HEK293 (cell line): ENCODE results near the gene ATXN10.

ENCODE experiments used
- CTCF ChIA-PET: fragments of 350-600 bp; formaldehyde crosslinking; extraction: SDS; loops from one replicate; lab custom pipeline; 2021; ENCODE audit warnings: antibody characterized with exemption; lab: Yijun Ruan, JAX
- POLR2A ChIA-PET: fragments of 300-600 bp; formaldehyde crosslinking; extraction: SDS; loops from one replicate; lab custom pipeline; 2020; ENCODE audit warnings: antibody characterized with exemption, inconsistent platforms; lab: Yijun Ruan, JAX
- H3K27ac ChIP-seq: fragments of 200-500 bp; sonication (Bioruptor generic); 2 replicates; pipeline ENCODE4 v1.5.1; 2014; ENCODE audit warnings: low read depth, low read length, control low read depth, inconsistent platforms; ENCODE audit errors: extremely low read depth
- H3K36me3 ChIP-seq, 2 experiments: fragments of 200-500 bp in 1 of 2; sonication (Bioruptor generic) in 1 of 2; 1 replicate in 1 of 2; 2 replicates in 1 of 2; pipeline ENCODE4 v1.5.1; 2014 to 2017; ENCODE audit warnings: inconsistent platforms in 2 of 2, low read length in 2 of 2; ENCODE audit not compliant: control insufficient read depth in 2 of 2, insufficient read depth in 1 of 2
- H3K4me1 ChIP-seq: fragments of 200-500 bp; sonication (Bioruptor generic); 2 replicates; pipeline ENCODE4 v1.5.1; 2014; ENCODE audit warnings: mild to moderate bottlenecking, low read length, inconsistent platforms; ENCODE audit not compliant: control insufficient read depth, insufficient read depth
- H3K4me3 ChIP-seq: 2 replicates; pipeline ENCODE4 v1.5.1; 2011; ENCODE audit warnings: low read depth, mild to moderate bottlenecking, control low read depth, low read length, moderate library complexity
- H3K9me3 ChIP-seq: fragments of 200-500 bp; sonication (Bioruptor generic); 2 replicates; pipeline ENCODE4 v1.5.1; 2014; ENCODE audit warnings: low read depth, low read length, inconsistent platforms; ENCODE audit not compliant: control insufficient read depth, insufficient read depth
- FEZF1 ChIP-seq: fragments of 450-650 bp; formaldehyde crosslinking; IDR thresholded peaks from 2 replicates; pipeline ENCODE4 v1.5.1; 2016; ENCODE audit warnings: missing biosample characterization, missing genetic modification characterization
- HOXC10 ChIP-seq: sonication (generic); formaldehyde crosslinking; IDR thresholded peaks from 2 replicates; pipeline ENCODE4 v1.8.1; 2023; ENCODE audit warnings: mild to moderate bottlenecking, missing genetic modification reagents
- HOXD13 ChIP-seq: sonication (generic); formaldehyde crosslinking; IDR thresholded peaks from 2 replicates; pipeline ENCODE4 v1.8.0; 2022; ENCODE audit warnings: missing genetic modification reagents, borderline replicate concordance
- KLF8 ChIP-seq: fragments of 450-650 bp; formaldehyde crosslinking; IDR thresholded peaks from 2 replicates; pipeline ENCODE4 v1.5.1; 2016; ENCODE audit warnings: missing biosample characterization, missing genetic modification characterization
- OSR2 ChIP-seq: fragments of 450-650 bp; formaldehyde crosslinking; IDR thresholded peaks from 2 replicates; pipeline ENCODE4 v1.5.1; 2016; ENCODE audit warnings: missing biosample characterization, missing genetic modification characterization
- REPIN1 ChIP-seq: fragments of 450-650 bp; formaldehyde crosslinking; IDR thresholded peaks from 2 replicates; pipeline ENCODE4 v1.5.1; 2017; ENCODE audit warnings: missing biosample characterization, missing genetic modification characterization, low read depth
- ZBTB7A ChIP-seq: fragments of 450-650 bp; formaldehyde crosslinking; IDR thresholded peaks from 2 replicates; pipeline ENCODE4 v1.5.1; 2016; ENCODE audit warnings: low read depth, missing biosample characterization, missing genetic modification characterization
- ZFP3 ChIP-seq: fragments of 450-650 bp; formaldehyde crosslinking; IDR thresholded peaks from 2 replicates; pipeline ENCODE4 v1.5.1; 2016; ENCODE audit warnings: low read depth, missing biosample characterization, missing genetic modification characterization
- ZNF138 ChIP-seq: fragments of 450-650 bp; formaldehyde crosslinking; IDR thresholded peaks from 2 replicates; pipeline ENCODE4 v1.5.1; 2016; ENCODE audit warnings: missing biosample characterization, missing genetic modification characterization, borderline replicate concordance
- ZNF146 ChIP-seq: fragments of 450-650 bp; formaldehyde crosslinking; IDR thresholded peaks from 2 replicates; pipeline ENCODE4 v1.5.1; 2016; ENCODE audit warnings: missing biosample characterization, missing genetic modification characterization
- ZNF514 ChIP-seq: fragments of 450-650 bp; formaldehyde crosslinking; IDR thresholded peaks from 2 replicates; pipeline ENCODE4 v1.5.1; 2016; ENCODE audit warnings: missing biosample characterization, missing genetic modification characterization
- ZNF530 ChIP-seq: fragments of 450-650 bp; formaldehyde crosslinking; IDR thresholded peaks from 2 replicates; pipeline ENCODE4 v1.5.1; 2016; ENCODE audit warnings: low read depth, missing biosample characterization, missing genetic modification characterization
- ZNF558 ChIP-seq: fragments of 450-650 bp; formaldehyde crosslinking; IDR thresholded peaks from 2 replicates; pipeline ENCODE4 v1.5.1; 2016; ENCODE audit warnings: missing biosample characterization, missing genetic modification characterization
- ZNF585B ChIP-seq: fragments of 450-650 bp; formaldehyde crosslinking; IDR thresholded peaks from 2 replicates; pipeline ENCODE4 v1.5.1; 2016; ENCODE audit warnings: missing biosample characterization, missing genetic modification characterization
- ZNF664 ChIP-seq: fragments of 450-650 bp; formaldehyde crosslinking; IDR thresholded peaks from 2 replicates; pipeline ENCODE4 v1.5.1; 2016; ENCODE audit warnings: missing biosample characterization, missing genetic modification characterization
- ZNF707 ChIP-seq: fragments of 450-650 bp; formaldehyde crosslinking; IDR thresholded peaks from 2 replicates; pipeline ENCODE4 v1.5.1; 2016; ENCODE audit warnings: missing biosample characterization, missing genetic modification characterization
- ZNF843 ChIP-seq: fragments of 450-650 bp; formaldehyde crosslinking; IDR thresholded peaks from 2 replicates; pipeline ENCODE4 v1.5.1; 2016; ENCODE audit warnings: missing biosample characterization, missing genetic modification characterization
- TF ChIP-seq, protein P1 (sequence below): fragments of 450-650 bp; formaldehyde crosslinking; IDR thresholded peaks from 2 replicates; pipeline ENCODE4 v1.5.1; 2016; ENCODE audit warnings: missing biosample characterization, missing genetic modification characterization
- TF ChIP-seq, protein P2 (sequence below): fragments of 450-650 bp; formaldehyde crosslinking; IDR thresholded peaks from 2 replicates; pipeline ENCODE4 v1.5.1; 2017; ENCODE audit warnings: missing biosample characterization, missing genetic modification characterization
- TF ChIP-seq, protein P3 (sequence below): fragments of 450-650 bp; formaldehyde crosslinking; IDR thresholded peaks from 2 replicates; pipeline ENCODE4 v1.5.1; 2016; ENCODE audit warnings: missing biosample characterization, missing genetic modification characterization
- TF ChIP-seq, protein P4 (sequence below): fragments of 450-650 bp; formaldehyde crosslinking; IDR thresholded peaks from 2 replicates; pipeline ENCODE4 v1.5.1; 2016; ENCODE audit warnings: missing biosample characterization, missing genetic modification characterization
- TF ChIP-seq, protein P5 (sequence below): fragments of 450-650 bp; formaldehyde crosslinking; IDR thresholded peaks from 2 replicates; pipeline ENCODE4 v1.5.1; 2016; ENCODE audit warnings: missing biosample characterization, missing genetic modification characterization
- TF ChIP-seq, protein P6 (sequence below): fragments of 450-650 bp; formaldehyde crosslinking; IDR thresholded peaks from 2 replicates; pipeline ENCODE4 v1.5.1; 2016; ENCODE audit warnings: missing biosample characterization, missing genetic modification characterization

ATXN10 gene

DNA sequence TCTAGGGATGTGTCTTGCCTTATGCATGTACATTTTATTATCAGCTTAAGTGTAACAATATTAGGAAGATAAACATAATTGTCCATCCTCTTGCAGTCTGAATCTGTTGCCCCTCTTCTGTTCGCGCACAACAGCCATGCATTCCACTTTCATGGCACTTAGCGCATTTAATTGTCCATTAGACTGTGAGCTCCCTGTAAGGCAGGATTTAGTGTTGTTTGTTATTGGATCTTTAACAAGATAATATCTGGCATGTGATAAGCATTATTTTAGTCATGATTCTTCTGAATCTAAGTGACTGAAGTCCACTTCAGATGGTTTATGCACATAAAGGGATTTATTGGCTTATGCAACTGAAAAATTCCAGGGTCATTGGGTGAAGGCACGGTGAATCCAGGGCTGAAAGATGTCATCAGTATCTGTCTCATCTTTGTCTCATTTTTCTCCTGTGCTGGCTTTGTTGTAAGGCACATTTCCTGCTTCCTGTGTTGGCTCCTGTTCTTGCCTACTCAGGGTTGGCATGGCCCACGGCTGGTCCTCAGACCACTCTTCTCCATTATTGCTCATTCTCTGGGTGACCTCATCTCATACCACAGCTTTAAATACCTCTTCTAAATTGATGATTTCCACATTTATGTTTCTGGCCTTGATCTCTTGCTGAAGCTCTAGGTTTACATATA is 37.6 kb downstream of the ATXN10 start (continued):
- TF ChIP-seq, protein P1, sequence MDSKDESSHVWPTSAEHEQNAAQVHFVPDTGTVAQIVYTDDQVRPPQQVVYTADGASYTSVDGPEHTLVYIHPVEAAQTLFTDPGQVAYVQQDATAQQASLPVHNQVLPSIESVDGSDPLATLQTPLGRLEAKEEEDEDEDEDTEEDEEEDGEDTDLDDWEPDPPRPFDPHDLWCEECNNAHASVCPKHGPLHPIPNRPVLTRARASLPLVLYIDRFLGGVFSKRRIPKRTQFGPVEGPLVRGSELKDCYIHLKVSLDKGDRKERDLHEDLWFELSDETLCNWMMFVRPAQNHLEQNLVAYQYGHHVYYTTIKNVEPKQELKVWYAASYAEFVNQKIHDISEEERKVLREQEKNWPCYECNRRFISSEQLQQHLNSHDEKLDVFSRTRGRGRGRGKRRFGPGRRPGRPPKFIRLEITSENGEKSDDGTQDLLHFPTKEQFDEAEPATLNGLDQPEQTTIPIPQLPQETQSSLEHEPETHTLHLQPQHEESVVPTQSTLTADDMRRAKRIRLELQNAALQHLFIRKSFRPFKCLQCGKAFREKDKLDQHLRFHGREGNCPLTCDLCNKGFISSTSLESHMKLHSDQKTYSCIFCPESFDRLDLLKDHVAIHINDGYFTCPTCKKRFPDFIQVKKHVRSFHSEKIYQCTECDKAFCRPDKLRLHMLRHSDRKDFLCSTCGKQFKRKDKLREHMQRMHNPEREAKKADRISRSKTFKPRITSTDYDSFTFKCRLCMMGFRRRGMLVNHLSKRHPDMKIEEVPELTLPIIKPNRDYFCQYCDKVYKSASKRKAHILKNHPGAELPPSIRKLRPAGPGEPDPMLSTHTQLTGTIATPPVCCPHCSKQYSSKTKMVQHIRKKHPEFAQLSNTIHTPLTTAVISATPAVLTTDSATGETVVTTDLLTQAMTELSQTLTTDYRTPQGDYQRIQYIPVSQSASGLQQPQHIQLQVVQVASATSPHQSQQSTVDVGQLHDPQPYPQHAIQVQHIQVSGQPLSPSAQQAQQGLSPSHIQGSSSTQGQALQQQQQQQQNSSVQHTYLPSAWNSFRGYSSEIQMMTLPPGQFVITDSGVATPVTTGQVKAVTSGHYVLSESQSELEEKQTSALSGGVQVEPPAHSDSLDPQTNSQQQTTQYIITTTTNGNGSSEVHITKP (tag by site-specific recombination), result peak; percentile 33; the same call in 1 of the 2 replicates
- TF ChIP-seq FEZF1, result peak; percentile 29; the same call in 1 of the 2 replicates
- no peak for TF ChIP-seq REPIN1 (tag by site-specific recombination)
- TF ChIP-seq, protein P2, sequence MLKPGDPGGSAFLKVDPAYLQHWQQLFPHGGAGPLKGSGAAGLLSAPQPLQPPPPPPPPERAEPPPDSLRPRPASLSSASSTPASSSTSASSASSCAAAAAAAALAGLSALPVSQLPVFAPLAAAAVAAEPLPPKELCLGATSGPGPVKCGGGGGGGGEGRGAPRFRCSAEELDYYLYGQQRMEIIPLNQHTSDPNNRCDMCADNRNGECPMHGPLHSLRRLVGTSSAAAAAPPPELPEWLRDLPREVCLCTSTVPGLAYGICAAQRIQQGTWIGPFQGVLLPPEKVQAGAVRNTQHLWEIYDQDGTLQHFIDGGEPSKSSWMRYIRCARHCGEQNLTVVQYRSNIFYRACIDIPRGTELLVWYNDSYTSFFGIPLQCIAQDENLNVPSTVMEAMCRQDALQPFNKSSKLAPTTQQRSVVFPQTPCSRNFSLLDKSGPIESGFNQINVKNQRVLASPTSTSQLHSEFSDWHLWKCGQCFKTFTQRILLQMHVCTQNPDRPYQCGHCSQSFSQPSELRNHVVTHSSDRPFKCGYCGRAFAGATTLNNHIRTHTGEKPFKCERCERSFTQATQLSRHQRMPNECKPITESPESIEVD (tag by site-specific recombination), result peak; percentile 55
- TF ChIP-seq OSR2, result peak; percentile 60
- no peak for TF ChIP-seq ZFP3 (tag by site-specific recombination)
- TF ChIP-seq ZNF514 (tag by site-specific recombination), result no peak
- TF ChIP-seq ZNF843 (tag by site-specific recombination), result no peak; the same call in 1 of the 2 replicates

DNA sequence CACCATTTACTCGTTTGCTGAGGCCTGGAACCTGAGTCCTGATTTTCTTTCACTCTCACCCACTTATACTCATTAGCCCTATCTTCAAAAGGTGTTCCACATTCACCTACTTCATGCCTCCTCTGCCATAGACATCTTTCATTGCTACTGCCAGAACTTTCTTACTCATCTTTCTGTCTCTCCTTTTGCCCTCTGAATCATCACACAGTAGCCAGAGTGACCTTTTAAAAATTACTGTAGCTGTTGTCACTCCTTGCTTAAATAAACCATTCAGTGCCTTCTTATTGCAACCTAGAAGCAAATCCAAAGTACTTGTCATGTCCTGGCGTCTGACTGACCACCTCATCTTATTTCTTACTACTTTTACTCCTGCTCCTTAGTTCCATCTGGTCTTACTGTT is 38.2 kb downstream of the ATXN10 start:
- TF ChIP-seq ZNF585B (tag by site-specific recombination) (0 out of 2 replicates have a peak, but pooled peaks have one; percentile 12), ZNF146 (no peak)
- Histone ChIP-seq H3K4me1 (peaks cover 10% of the 10 kb centered on the region; the same call in 1 of the 2 replicates), H3K27ac (no peak overlapping the region), H3K9me3 (no peaks in the 10 kb centered on the region), H3K36me3 (peaks cover 25 to 35% of the 10 kb centered on the region in 2 experiments), H3K4me3 (no peak overlapping the region)
- CTCF ChIA-PET, result no interaction called here
- POLR2A ChIA-PET, result no interaction called here

DNA sequence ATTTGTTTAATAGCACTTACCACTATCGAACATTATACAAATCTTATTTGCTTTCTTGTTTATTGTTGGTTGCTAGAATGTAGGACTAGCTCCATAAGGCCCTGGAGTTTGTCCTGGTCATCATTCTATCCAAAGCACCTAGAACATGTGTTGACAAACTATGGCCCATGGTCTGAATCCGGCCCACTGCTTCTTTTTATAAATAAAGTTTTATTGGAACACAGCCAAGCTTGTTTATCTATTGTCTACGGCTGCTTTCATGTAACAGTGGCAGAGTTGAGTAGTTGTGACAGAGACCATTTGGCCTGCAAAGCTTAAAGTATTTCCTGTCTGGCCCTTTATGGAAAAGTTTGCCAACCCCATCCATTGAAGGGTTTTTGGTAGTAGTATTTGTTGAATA is 38.8 kb downstream of the ATXN10 start:
- ChIA-PET CTCF (no interaction called here), POLR2A (no interaction called here)
- Histone ChIP-seq H3K36me3 (peaks cover 23 to 37% of the 10 kb centered on the region in 2 experiments), H3K4me1 (peaks cover 10% of the 10 kb centered on the region; the same call in 1 of the 2 replicates), H3K9me3 (no peaks in the 10 kb centered on the region), H3K4me3 (no peak overlapping the region), H3K27ac (no peak overlapping the region)
- TF ChIP-seq, protein P3, sequence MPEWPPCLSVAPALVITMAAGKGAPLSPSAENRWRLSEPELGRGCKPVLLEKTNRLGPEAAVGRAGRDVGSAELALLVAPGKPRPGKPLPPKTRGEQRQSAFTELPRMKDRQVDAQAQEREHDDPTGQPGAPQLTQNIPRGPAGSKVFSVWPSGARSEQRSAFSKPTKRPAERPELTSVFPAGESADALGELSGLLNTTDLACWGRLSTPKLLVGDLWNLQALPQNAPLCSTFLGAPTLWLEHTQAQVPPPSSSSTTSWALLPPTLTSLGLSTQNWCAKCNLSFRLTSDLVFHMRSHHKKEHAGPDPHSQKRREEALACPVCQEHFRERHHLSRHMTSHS (tag by site-specific recombination), result no peak
- no peak for TF ChIP-seq HOXD13
- TF ChIP-seq, protein P4, sequence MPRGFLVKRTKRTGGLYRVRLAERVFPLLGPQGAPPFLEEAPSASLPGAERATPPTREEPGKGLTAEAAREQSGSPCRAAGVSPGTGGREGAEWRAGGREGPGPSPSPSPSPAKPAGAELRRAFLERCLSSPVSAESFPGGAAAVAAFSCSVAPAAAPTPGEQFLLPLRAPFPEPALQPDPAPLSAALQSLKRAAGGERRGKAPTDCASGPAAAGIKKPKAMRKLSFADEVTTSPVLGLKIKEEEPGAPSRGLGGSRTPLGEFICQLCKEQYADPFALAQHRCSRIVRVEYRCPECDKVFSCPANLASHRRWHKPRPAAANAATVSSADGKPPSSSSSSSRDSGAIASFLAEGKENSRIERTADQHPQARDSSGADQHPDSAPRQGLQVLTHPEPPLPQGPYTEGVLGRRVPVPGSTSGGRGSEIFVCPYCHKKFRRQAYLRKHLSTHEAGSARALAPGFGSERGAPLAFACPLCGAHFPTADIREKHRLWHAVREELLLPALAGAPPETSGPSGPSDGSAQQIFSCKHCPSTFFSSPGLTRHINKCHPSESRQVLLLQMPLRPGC (tag by site-specific recombination), result no peak
- TF ChIP-seq ZNF138 (tag by site-specific recombination), result no peak
- TF ChIP-seq, protein P5, sequence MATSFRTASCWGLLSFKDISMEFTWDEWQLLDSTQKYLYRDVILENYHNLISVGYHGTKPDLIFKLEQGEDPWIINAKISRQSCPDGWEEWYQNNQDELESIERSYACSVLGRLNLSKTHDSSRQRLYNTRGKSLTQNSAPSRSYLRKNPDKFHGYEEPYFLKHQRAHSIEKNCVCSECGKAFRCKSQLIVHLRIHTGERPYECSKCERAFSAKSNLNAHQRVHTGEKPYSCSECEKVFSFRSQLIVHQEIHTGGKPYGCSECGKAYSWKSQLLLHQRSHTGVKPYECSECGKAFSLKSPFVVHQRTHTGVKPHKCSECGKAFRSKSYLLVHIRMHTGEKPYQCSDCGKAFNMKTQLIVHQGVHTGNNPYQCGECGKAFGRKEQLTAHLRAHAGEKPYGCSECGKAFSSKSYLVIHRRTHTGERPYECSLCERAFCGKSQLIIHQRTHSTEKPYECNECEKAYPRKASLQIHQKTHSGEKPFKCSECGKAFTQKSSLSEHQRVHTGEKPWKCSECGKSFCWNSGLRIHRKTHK (tag by site-specific recombination), result no peak
- TF ChIP-seq ZNF707, result no peak
- TF ChIP-seq ZNF558 (tag by site-specific recombination), result no peak
- TF ChIP-seq, protein P6, sequence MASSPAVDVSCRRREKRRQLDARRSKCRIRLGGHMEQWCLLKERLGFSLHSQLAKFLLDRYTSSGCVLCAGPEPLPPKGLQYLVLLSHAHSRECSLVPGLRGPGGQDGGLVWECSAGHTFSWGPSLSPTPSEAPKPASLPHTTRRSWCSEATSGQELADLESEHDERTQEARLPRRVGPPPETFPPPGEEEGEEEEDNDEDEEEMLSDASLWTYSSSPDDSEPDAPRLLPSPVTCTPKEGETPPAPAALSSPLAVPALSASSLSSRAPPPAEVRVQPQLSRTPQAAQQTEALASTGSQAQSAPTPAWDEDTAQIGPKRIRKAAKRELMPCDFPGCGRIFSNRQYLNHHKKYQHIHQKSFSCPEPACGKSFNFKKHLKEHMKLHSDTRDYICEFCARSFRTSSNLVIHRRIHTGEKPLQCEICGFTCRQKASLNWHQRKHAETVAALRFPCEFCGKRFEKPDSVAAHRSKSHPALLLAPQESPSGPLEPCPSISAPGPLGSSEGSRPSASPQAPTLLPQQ, result no peak
- no peak for TF ChIP-seq KLF8 (tag by site-specific recombination)
- TF ChIP-seq ZNF530 (tag by site-specific recombination), result no peak
- TF ChIP-seq ZNF664 (tag by site-specific recombination), result no peak
- TF ChIP-seq ZBTB7A (tag by site-specific recombination), result no peak
- no peak for TF ChIP-seq HOXC10 (CRISPR knock-in tag)
